HEK293 (cell line): ENCODE measurements around the gene ENTREP3.

Experiments
- CTCF ChIA-PET: fragments of 350-600 bp; formaldehyde crosslinking; extraction: SDS; loops from one replicate; lab custom pipeline; 2021; ENCODE audit warnings: antibody characterized with exemption; lab: Yijun Ruan, JAX
- POLR2A ChIA-PET: fragments of 300-600 bp; formaldehyde crosslinking; extraction: SDS; loops from one replicate; lab custom pipeline; 2020; ENCODE audit warnings: antibody characterized with exemption, inconsistent platforms; lab: Yijun Ruan, JAX
- H3K27ac ChIP-seq: fragments of 200-500 bp; sonication (Bioruptor generic); 2 replicates; pipeline ENCODE4 v1.5.1; 2014; ENCODE audit warnings: low read depth, low read length, control low read depth, inconsistent platforms; ENCODE audit errors: extremely low read depth
- H3K36me3 ChIP-seq, 2 experiments: fragments of 200-500 bp in 1 of 2; sonication (Bioruptor generic) in 1 of 2; 1 replicate in 1 of 2; 2 replicates in 1 of 2; pipeline ENCODE4 v1.5.1; 2014 to 2017; ENCODE audit warnings: inconsistent platforms in 2 of 2, low read length in 2 of 2; ENCODE audit not compliant: control insufficient read depth in 2 of 2, insufficient read depth in 1 of 2
- H3K4me1 ChIP-seq: fragments of 200-500 bp; sonication (Bioruptor generic); 2 replicates; pipeline ENCODE4 v1.5.1; 2014; ENCODE audit warnings: mild to moderate bottlenecking, low read length, inconsistent platforms; ENCODE audit not compliant: control insufficient read depth, insufficient read depth
- H3K4me3 ChIP-seq: 2 replicates; pipeline ENCODE4 v1.5.1; 2011; ENCODE audit warnings: low read depth, mild to moderate bottlenecking, control low read depth, low read length, moderate library complexity
- H3K9me3 ChIP-seq: fragments of 200-500 bp; sonication (Bioruptor generic); 2 replicates; pipeline ENCODE4 v1.5.1; 2014; ENCODE audit warnings: low read depth, low read length, inconsistent platforms; ENCODE audit not compliant: control insufficient read depth, insufficient read depth
- EGR2 ChIP-seq: fragments of 450-650 bp; formaldehyde crosslinking; IDR thresholded peaks from 2 replicates; pipeline ENCODE4 v1.5.1; 2016; ENCODE audit warnings: low read depth, missing biosample characterization, missing genetic modification characterization
- GLIS1 ChIP-seq: fragments of 450-650 bp; formaldehyde crosslinking; IDR thresholded peaks from 2 replicates; pipeline ENCODE4 v1.5.1; 2016; ENCODE audit warnings: missing biosample characterization, missing genetic modification characterization
- KLF9 ChIP-seq: fragments of 450-650 bp; formaldehyde crosslinking; IDR thresholded peaks from 2 replicates; pipeline ENCODE4 v1.5.1; 2016; ENCODE audit warnings: missing biosample characterization, missing genetic modification characterization, low read depth
- OSR2 ChIP-seq: fragments of 450-650 bp; formaldehyde crosslinking; IDR thresholded peaks from 2 replicates; pipeline ENCODE4 v1.5.1; 2016; ENCODE audit warnings: missing biosample characterization, missing genetic modification characterization
- SP3 ChIP-seq: fragments of 450-650 bp; formaldehyde crosslinking; IDR thresholded peaks from 2 replicates; pipeline ENCODE4 v1.5.1; 2016; ENCODE audit warnings: missing biosample characterization, missing genetic modification characterization
- ZBTB48 ChIP-seq: fragments of 450-650 bp; formaldehyde crosslinking; IDR thresholded peaks from 2 replicates; pipeline ENCODE4 v1.5.1; 2016; ENCODE audit warnings: missing biosample characterization, missing genetic modification characterization
- ZFP3 ChIP-seq: fragments of 450-650 bp; formaldehyde crosslinking; IDR thresholded peaks from 2 replicates; pipeline ENCODE4 v1.5.1; 2016; ENCODE audit warnings: low read depth, missing biosample characterization, missing genetic modification characterization
- ZFP37 ChIP-seq: fragments of 450-650 bp; formaldehyde crosslinking; IDR thresholded peaks from 2 replicates; pipeline ENCODE4 v1.5.1; 2016; ENCODE audit warnings: missing biosample characterization, missing genetic modification characterization
- ZFP41 ChIP-seq: fragments of 450-650 bp; formaldehyde crosslinking; IDR thresholded peaks from 2 replicates; pipeline ENCODE4 v1.5.1; 2016; ENCODE audit warnings: missing biosample characterization, missing genetic modification characterization, borderline replicate concordance
- ZNF146 ChIP-seq: fragments of 450-650 bp; formaldehyde crosslinking; IDR thresholded peaks from 2 replicates; pipeline ENCODE4 v1.5.1; 2016; ENCODE audit warnings: missing biosample characterization, missing genetic modification characterization
- ZNF155 ChIP-seq: fragments of 450-650 bp; formaldehyde crosslinking; IDR thresholded peaks from 2 replicates; pipeline ENCODE4 v1.5.1; 2016; ENCODE audit warnings: missing biosample characterization, missing genetic modification characterization
- ZNF324 ChIP-seq: fragments of 450-650 bp; formaldehyde crosslinking; IDR thresholded peaks from 2 replicates; pipeline ENCODE4 v1.5.1; 2016; ENCODE audit warnings: missing biosample characterization, missing genetic modification characterization
- ZNF341 ChIP-seq: fragments of 450-650 bp; formaldehyde crosslinking; IDR thresholded peaks from 2 replicates; pipeline ENCODE4; 2016; ENCODE audit warnings: low read depth, missing biosample characterization, missing genetic modification characterization
- ZNF391 ChIP-seq: fragments of 450-650 bp; formaldehyde crosslinking; IDR thresholded peaks from 2 replicates; pipeline ENCODE4 v1.5.1; 2016; ENCODE audit warnings: low read depth, missing biosample characterization, missing genetic modification characterization, borderline replicate concordance
- ZNF48 ChIP-seq: fragments of 450-650 bp; formaldehyde crosslinking; IDR thresholded peaks from 2 replicates; pipeline ENCODE4 v1.5.1; 2016; ENCODE audit warnings: missing biosample characterization, missing genetic modification characterization
- ZNF501 ChIP-seq: fragments of 450-650 bp; formaldehyde crosslinking; IDR thresholded peaks from 2 replicates; pipeline ENCODE4 v1.5.1; 2016; ENCODE audit warnings: missing biosample characterization, missing genetic modification characterization
- ZNF521 ChIP-seq: fragments of 450-650 bp; formaldehyde crosslinking; IDR thresholded peaks from 2 replicates; pipeline ENCODE4 v1.5.1; 2017; ENCODE audit warnings: missing biosample characterization, mild to moderate bottlenecking, missing genetic modification characterization
- ZNF544 ChIP-seq: fragments of 450-650 bp; formaldehyde crosslinking; IDR thresholded peaks from 2 replicates; pipeline ENCODE4 v1.5.0; 2017; ENCODE audit warnings: missing biosample characterization, missing genetic modification characterization
- ZNF555 ChIP-seq: fragments of 450-650 bp; formaldehyde crosslinking; conservative IDR thresholded peaks from 2 replicates; pipeline ENCODE4 v1.5.1; 2017; ENCODE audit warnings: missing biosample characterization, mild to moderate bottlenecking, missing genetic modification characterization, inconsistent platforms
- ZNF571 ChIP-seq: fragments of 450-650 bp; formaldehyde crosslinking; IDR thresholded peaks from 2 replicates; pipeline ENCODE4 v1.5.0; 2017; ENCODE audit warnings: missing biosample characterization, missing genetic modification characterization
- ZNF654 ChIP-seq: fragments of 450-650 bp; formaldehyde crosslinking; IDR thresholded peaks from 2 replicates; pipeline ENCODE4 v1.5.1; 2016; ENCODE audit warnings: low read depth, missing biosample characterization, missing genetic modification characterization
- ZNF670 ChIP-seq: fragments of 450-650 bp; formaldehyde crosslinking; IDR thresholded peaks from 2 replicates; pipeline ENCODE4 v1.5.1; 2016; ENCODE audit warnings: missing biosample characterization, missing genetic modification characterization, low read depth
- ZNF707 ChIP-seq: fragments of 450-650 bp; formaldehyde crosslinking; IDR thresholded peaks from 2 replicates; pipeline ENCODE4 v1.5.1; 2016; ENCODE audit warnings: missing biosample characterization, missing genetic modification characterization
- ZNF747 ChIP-seq: fragments of 450-650 bp; formaldehyde crosslinking; IDR thresholded peaks from 2 replicates; pipeline ENCODE4 v1.5.1; 2016; ENCODE audit warnings: missing biosample characterization, missing genetic modification characterization
- ZNF837 ChIP-seq: fragments of 450-650 bp; formaldehyde crosslinking; IDR thresholded peaks from 2 replicates; pipeline ENCODE4 v1.5.1; 2016; ENCODE audit warnings: missing biosample characterization, missing genetic modification characterization
- ZSCAN16 ChIP-seq: fragments of 450-650 bp; formaldehyde crosslinking; IDR thresholded peaks from 2 replicates; pipeline ENCODE4 v1.5.1; 2016; ENCODE audit warnings: missing biosample characterization, missing genetic modification characterization
- ZSCAN30 ChIP-seq: fragments of 450-650 bp; IDR thresholded peaks from 2 replicates; pipeline ENCODE4 v1.5.1; 2018; ENCODE audit warnings: missing biosample characterization, mild to moderate bottlenecking, missing genetic modification characterization, moderate library complexity
- TF ChIP-seq, protein P1 (sequence below): fragments of 450-650 bp; formaldehyde crosslinking; IDR thresholded peaks from 2 replicates; pipeline ENCODE4 v1.5.1; 2016; ENCODE audit warnings: missing biosample characterization, missing genetic modification characterization
- TF ChIP-seq, protein P2 (sequence below): fragments of 450-650 bp; formaldehyde crosslinking; IDR thresholded peaks from 2 replicates; pipeline ENCODE4 v1.5.1; 2016; ENCODE audit warnings: missing biosample characterization, missing genetic modification characterization
- TF ChIP-seq, protein P3 (sequence below): fragments of 450-650 bp; formaldehyde crosslinking; IDR thresholded peaks from 2 replicates; pipeline ENCODE4 v1.5.1; 2016; ENCODE audit warnings: missing biosample characterization, missing genetic modification characterization
- TF ChIP-seq, protein P4 (sequence below): fragments of 450-650 bp; formaldehyde crosslinking; IDR thresholded peaks from 2 replicates; pipeline ENCODE4 v1.5.1; 2016; ENCODE audit warnings: missing biosample characterization, missing genetic modification characterization, borderline replicate concordance

The ENTREP3 gene

DNA sequence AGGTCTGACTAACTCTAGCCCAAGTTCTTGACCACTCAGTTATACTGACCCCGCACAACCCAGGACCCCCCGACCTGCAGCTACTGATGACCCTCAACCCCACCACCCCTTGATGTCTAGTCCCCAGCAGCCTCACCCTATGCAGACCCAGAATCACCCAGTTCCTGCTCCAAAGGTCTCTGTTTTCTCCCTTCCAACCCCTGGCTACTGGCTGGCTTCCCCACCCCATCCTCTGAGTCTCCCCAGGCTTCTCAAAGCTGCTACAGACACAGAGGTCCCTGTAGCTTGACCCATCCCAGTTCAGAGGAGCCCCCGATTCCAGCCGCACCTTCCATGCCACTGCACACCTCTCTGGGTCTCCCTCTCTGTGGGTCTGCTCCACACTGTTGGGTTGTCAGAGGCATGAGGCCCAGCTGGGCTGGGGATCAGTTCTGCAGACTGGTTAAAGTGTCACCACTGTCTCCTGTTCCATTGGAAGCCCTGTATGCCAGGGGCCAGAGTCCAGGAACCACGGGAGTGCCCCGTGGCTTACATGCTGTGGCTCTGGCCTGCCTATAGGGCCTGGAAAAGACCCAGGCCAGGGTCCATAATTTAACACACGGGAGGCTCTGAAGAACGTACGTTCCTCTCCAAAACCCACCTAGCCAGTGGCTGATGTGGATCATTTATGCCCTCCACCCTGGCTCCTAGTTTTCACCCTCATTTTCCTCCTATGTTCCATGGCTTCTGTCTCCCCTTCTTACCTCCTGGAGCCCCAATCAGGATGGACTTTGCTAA lies 45.5 kb upstream of the ENTREP3 start:
- ChIA-PET POLR2A (interaction anchor here (0.9 kb wide), 1 partner anchor 27 kb away, joined by 7 read pairs; the partner anchor contains the start of gene CLK2), CTCF (interaction anchor here (0.6 to 2.1 kb wide), 4 partner anchors 23 to 1139 kb away, joined by 3 to 9 read pairs (median 4); no protein-coding TSS in a partner anchor)
- Histone ChIP-seq H3K36me3 (no peaks in the 10 kb centered on the region), H3K27ac (no peak overlapping the region), H3K9me3 (no peaks in the 10 kb centered on the region), H3K4me1 (no peaks in the 10 kb centered on the region), H3K4me3 (no peak overlapping the region)
- no peak for TF ChIP-seq SP3 (tag by site-specific recombination)
- no peak for TF ChIP-seq ZNF324 (tag by site-specific recombination)
- TF ChIP-seq ZNF521 (tag by site-specific recombination) = no peak
- no peak for TF ChIP-seq ZFP41 (tag by site-specific recombination)
- TF ChIP-seq ZNF341 = no peak
- TF ChIP-seq, protein P1, sequence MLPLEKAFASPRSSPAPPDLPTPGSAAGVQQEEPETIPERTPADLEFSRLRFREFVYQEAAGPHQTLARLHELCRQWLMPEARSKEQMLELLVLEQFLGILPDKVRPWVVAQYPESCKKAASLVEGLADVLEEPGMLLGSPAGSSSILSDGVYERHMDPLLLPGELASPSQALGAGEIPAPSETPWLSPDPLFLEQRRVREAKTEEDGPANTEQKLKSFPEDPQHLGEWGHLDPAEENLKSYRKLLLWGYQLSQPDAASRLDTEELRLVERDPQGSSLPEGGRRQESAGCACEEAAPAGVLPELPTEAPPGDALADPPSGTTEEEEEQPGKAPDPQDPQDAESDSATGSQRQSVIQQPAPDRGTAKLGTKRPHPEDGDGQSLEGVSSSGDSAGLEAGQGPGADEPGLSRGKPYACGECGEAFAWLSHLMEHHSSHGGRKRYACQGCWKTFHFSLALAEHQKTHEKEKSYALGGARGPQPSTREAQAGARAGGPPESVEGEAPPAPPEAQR (tag by site-specific recombination) = no peak
- TF ChIP-seq KLF9 (tag by site-specific recombination) = no peak
- TF ChIP-seq ZNF544 (tag by site-specific recombination) = no peak
- TF ChIP-seq ZNF146 (tag by site-specific recombination) = no peak
- TF ChIP-seq, protein P2, sequence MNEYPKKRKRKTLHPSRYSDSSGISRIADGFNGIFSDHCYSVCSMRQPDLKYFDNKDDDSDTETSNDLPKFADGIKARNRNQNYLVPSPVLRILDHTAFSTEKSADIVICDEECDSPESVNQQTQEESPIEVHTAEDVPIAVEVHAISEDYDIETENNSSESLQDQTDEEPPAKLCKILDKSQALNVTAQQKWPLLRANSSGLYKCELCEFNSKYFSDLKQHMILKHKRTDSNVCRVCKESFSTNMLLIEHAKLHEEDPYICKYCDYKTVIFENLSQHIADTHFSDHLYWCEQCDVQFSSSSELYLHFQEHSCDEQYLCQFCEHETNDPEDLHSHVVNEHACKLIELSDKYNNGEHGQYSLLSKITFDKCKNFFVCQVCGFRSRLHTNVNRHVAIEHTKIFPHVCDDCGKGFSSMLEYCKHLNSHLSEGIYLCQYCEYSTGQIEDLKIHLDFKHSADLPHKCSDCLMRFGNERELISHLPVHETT (tag by site-specific recombination) = no peak
- TF ChIP-seq GLIS1 (tag by site-specific recombination) = no peak
- no peak for TF ChIP-seq ZBTB48 (tag by site-specific recombination)
- TF ChIP-seq EGR2 = no peak
- TF ChIP-seq ZNF555 (tag by site-specific recombination) = no peak
- TF ChIP-seq ZNF48 (tag by site-specific recombination) = no peak
- no peak for TF ChIP-seq ZSCAN30
- TF ChIP-seq ZSCAN16 (tag by site-specific recombination) = no peak
- TF ChIP-seq ZFP3 = no peak

DNA sequence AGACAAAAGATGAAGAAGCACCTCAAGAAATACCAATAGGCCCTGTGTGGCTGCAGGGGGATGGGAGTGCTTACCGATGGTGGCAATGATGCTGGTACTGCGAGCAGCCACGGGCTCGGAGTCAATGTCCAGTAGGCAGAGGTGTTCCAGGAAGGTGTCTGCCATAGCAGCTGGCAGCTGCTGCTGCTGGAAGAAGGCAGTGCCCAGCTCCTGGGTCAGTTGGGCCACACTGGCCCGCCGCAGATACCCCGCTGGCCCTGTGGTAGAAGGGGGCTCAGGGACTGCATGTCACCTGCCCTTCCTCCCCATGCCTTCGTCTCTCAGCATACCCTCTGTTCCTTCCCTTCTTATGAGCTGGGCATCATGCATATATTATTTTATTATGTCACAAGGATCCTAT lies 44.7 kb upstream of the ENTREP3 start:
- Histone ChIP-seq H3K27ac (no peak overlapping the region), H3K9me3 (no peaks in the 10 kb centered on the region), H3K4me1 (no peaks in the 10 kb centered on the region), H3K4me3 (no peak overlapping the region), H3K36me3 (no peaks in the 10 kb centered on the region)
- ChIA-PET CTCF (interaction anchor here (0.6 to 2.1 kb wide), 3 partner anchors 23 to 226 kb away, joined by 3 to 9 read pairs (median 5); no protein-coding TSS in a partner anchor), POLR2A (interaction anchor here (0.9 kb wide), 1 partner anchor 27 kb away, joined by 7 read pairs; the partner anchor contains the start of gene CLK2)
- no peak for TF ChIP-seq ZNF155 (tag by site-specific recombination)
- TF ChIP-seq OSR2 (tag by site-specific recombination) = no peak
- TF ChIP-seq, protein P3, sequence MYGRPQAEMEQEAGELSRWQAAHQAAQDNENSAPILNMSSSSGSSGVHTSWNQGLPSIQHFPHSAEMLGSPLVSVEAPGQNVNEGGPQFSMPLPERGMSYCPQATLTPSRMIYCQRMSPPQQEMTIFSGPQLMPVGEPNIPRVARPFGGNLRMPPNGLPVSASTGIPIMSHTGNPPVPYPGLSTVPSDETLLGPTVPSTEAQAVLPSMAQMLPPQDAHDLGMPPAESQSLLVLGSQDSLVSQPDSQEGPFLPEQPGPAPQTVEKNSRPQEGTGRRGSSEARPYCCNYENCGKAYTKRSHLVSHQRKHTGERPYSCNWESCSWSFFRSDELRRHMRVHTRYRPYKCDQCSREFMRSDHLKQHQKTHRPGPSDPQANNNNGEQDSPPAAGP (tag by site-specific recombination) = no peak
- TF ChIP-seq ZNF501 (tag by site-specific recombination) = no peak
- no peak for TF ChIP-seq ZFP37 (tag by site-specific recombination)
- TF ChIP-seq ZNF837 (tag by site-specific recombination) = no peak
- TF ChIP-seq ZNF670 = no peak
- TF ChIP-seq ZNF707 = no peak
- TF ChIP-seq ZNF391 = no peak
- TF ChIP-seq ZNF571 (tag by site-specific recombination) = no peak
- TF ChIP-seq ZNF654 (tag by site-specific recombination) = no peak
- TF ChIP-seq, protein P4, sequence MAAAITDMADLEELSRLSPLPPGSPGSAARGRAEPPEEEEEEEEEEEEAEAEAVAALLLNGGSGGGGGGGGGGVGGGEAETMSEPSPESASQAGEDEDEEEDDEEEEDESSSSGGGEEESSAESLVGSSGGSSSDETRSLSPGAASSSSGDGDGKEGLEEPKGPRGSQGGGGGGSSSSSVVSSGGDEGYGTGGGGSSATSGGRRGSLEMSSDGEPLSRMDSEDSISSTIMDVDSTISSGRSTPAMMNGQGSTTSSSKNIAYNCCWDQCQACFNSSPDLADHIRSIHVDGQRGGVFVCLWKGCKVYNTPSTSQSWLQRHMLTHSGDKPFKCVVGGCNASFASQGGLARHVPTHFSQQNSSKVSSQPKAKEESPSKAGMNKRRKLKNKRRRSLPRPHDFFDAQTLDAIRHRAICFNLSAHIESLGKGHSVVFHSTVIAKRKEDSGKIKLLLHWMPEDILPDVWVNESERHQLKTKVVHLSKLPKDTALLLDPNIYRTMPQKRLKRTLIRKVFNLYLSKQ (tag by site-specific recombination) = no peak
- TF ChIP-seq ZNF747 (tag by site-specific recombination) = no peak
